Pulmonary artery endothelial cell (primary cell): ENCODE data around the gene WDR45B. TPM values are rescaled to one million over a fixed set of nuclear protein-coding genes. Genes with fewer than 3 reads are reported as not detected.

ENCODE experiments used
- DNase-seq: peaks from one replicate; pipeline ENCODE4 v3.0.0-alpha.2; 2011; ENCODE audit warnings: low read depth, low spot score
- total RNA-seq: library from RNA; depleted of rRNA; stranded (reverse); fragments of >200 nt; gene quantifications from 2 replicates; pipeline ENCODE4 v1.2.3, GENCODE V29; 2014

Gene WDR45B
- 59.4 and 79.9 TPM in 2 replicates for total RNA-seq

DNA sequence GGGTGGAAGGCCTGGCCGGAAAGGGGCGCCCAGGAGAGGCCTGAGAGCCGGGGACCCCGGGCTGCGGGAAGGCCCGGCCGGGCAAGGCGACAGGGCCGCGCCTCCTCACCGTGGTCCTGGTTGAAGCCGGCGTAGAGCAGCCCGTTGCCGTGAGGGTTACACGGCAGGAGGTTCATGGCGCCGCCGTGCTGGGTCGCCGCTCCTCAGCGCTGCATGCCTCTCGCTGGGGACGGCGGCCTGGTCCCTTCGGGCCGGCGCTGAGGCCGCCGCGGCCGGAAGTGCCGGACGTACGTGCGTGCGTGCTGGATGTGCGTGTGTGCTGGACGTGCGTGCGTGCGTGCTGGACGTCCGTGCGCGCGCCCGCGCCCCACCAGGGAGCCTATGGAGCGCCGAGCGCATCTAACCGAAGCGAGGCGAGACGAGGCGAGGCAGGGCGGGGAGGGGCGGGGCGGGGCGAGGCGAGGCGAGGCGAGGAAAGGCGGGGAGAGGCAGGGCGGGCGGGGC lies at the start of gene WDR45B:
Gene WDR45B, minus strand, starts transcription at position 280 of the 504 bp plus-strand sequence. Its CDS starts 104 bp downstream, at position 176.
- peak; percentile 91 for DNase-seq

GRCh38 chr17:82697808-82698064 lies 49.5 kb upstream of the WDR45B start:
- no peak for DNase-seq

DNA sequence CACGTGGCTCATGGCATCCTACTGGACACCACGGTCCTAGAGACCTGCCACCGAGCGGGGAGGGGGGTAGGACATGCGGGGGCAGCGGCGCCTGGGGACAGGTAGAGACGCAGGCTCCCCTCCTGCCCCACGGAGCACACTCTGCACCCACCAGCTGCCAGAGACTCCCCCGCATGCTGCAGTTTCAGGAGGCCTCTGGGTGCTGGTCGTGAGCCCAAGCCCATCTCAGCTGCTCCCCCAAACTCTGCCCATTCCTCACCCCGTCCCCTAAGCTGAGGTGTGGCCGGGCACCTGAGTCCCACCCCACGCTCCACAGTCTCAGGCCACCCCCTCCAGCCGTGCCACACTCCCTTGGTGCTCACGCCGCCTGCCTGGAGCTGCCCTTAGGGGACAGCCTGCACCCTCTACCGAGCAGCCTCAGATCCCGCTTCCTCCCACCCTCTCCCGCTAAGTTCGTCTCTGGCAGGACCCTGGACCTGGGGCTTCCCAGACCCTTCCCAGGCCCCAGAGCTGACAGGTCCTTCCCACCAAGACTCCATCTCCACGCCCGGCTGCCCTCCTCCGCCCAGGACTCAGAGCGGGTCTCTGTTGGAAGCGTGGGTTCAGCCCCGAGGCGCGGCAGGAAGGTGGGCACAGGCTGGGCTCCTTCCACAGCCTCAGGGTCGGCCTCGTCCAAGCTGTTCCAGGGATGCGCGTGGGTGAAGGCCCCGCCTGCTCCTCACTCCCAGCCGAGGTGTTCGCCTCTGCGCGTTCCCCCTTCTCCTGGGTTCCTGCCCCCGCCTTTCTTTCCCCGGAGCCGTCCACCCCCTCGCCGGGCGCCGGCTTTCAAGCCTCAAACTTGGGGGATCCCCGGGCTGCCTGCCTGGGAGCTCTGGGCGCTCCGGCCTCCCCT lies 48.9 kb upstream of the WDR45B start:
- DNase-seq, result no peak

DNA sequence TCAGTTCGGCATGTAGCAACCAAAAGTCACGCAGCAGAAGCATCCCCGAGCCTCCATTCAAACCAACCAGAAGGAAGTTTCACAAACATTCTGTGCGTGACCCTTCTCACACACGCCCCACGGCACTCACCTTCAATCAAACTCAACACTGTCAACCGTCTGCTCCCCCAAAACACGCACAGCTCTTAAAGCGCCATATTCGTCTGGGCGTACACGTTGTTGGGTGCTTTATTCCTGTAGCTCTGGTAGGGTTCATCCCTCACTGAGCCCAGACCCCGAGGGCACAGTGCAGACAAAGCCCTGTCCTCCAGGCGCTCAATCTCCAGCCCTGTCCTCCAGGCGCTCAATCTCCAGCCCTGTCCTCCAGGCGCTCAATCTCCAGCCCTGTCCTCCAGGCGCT lies 48.0 kb upstream of the WDR45B start:
- DNase-seq, result no peak

DNA sequence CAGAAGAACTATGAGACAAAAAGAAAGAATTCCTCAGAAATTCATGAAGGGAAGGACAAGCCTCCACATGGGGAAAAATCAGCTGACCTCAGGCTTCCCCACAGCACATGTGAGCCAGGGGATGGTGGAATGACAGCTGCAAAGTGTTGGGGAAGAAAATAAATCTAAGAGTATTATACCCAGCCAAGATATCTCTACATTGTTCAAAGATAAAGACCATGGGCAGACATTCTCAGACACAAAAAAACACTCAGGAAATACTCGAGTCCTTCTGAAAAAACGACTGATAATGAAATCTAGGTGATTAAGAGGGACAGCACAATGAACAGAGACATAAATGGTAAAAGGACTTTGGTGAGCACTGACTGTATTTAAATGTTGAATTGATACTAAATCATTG lies 46.4 kb upstream of the WDR45B start:
- no peak for DNase-seq

DNA sequence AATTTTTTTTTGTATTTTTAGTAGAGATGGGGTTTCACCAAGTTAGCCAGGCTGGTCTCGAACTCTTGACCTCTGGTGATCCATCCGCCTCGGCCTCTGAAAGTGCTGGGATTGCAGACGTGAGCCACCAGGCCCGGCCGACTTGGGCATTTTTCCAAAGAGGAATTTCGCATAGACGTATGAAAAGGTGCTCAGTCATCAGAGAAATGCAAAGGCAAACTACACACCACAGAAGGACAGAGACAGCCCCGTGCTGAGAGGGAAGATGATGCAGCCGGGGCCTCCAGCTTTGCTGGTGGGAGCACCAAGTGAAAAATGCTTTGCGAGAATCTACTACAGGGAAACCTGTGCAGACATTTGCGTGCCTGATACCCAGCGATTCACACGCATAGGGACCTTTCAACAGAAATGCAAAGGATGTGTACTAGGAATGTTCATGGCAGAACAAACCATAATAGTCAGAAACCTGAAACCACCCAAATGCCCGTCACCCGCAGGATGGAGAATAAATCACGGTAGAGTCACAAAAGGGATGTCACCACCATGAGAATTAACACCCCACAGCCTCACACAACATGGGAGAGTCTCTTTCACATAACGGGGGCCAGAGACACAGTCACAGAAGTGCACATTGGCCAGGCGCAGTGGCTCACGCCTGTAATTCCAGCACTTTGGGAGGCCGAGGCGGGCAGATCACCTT lies 45.1 kb upstream of the WDR45B start:
- DNase-seq, result no peak

DNA sequence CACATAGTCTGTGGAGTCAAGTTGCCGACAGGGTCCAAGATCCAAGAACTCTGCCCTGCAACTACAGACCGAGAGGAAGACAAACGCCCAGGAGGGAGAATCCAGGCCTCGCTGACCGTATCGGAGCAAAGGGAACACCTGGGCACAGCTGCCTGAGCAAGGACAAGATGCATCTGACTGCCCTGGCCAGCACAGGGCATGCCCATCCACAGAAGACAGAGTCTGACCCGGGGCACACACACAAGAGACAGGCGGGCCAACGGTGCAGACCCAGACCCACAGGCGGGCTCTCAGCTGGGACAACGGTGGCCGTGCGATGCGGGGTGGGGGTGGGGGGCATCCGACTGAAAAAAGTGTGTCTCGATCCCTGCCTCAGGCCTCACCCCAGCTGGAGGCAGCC lies 44.0 kb upstream of the WDR45B start:
- no peak for DNase-seq

GRCh38 chr17:82691714-82692113 lies 43.5 kb upstream of the WDR45B start:
- DNase-seq, result no peak

DNA sequence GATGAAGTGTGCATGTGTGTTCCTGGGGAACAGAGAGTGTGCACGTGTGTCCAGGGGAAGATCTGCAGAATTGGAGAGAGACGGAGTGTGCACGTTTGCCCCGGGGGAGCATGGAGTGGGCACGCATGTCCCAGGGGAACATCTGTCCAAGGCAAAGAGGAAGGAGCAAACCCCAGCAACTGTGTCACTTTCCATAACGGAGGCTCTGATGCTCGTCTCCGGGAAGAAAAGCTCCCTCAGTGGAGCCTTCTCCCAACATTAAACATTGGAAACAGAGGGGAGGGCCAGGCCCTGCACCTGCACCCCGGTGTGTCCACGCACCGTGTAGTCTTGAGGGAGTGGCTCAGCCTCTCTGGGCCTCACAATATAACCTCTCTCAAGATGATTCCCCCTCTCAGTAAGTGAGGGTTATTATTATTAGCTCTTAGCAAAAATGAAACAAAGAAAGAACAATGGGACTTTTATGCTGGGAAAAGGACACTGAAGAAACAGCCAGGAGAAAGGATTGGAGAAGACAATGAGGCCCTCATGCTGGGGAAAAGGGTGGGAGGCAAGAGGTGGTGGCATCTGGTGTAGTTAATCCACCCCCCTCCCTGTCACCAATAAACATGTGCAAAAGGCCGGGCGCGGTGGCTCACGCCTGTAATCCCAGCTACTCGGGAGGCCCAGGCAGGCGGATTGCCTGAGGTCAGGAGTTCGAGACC lies 42.7 kb upstream of the WDR45B start:
- DNase-seq, result no peak

DNA sequence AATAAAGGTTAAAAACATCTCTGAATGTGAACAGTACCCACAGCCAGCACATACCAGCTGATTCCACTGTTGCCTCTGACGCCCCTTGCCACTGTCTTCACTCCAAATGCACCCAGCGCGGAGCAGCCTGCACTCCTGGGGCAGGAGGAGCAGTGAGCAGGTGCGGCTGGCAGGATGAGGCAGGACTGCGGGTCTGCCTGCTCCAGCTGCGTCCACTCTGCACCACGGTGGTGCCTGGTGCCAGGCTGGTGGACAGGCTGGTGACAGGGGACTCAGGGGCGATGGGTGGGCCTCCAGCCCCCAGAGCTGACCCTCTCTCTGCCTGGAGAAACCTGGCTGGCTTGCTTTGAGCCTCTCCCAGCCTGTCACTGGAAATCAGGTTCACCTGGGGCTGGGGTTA lies 40.8 kb upstream of the WDR45B start:
- DNase-seq, result no peak

- DNase-seq, result no peak
These were observed 39.6 kb upstream of the WDR45B start for GRCh38 chr17:82687871-82688270.

- no peak for DNase-seq
These were observed 39.2 kb upstream of the WDR45B start for GRCh38 chr17:82687375-82687861.

- no peak for DNase-seq
These were observed 38.4 kb upstream of the WDR45B start for GRCh38 chr17:82686366-82687324.

- DNase-seq, result no peak
These were observed 37.0 kb upstream of the WDR45B start for GRCh38 chr17:82685291-82685690.

DNA sequence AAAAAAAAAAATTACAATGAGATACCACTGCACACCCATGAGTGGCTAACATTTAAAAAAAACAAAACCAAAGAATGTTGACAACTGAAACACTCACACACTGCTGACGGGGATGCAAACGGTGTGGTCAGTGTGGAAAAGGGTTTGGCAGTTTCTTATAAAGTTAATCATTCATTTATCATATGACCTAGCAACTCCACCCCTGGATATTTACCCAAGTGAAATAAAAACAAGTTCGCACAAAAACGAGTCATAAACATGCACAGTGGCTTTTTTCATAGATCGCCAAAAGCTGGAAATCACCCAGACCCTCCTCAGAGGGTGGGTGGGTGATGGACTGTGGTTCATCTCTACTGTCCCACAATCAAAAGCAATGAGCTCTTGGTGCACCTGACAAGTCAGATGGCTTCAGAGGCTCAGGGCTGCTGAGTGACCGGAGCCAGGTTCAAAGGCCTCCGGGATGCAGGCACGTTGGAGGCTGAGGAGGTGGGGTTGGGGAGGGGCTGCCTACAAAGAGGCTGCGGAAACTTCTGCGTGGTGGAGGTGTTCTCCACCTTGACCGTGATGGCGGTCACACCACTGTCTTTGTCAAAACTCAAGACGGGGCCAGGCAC lies 36.1 kb upstream of the WDR45B start:
- no peak for DNase-seq

- DNase-seq, result no peak
These were observed 35.3 kb upstream of the WDR45B start for GRCh38 chr17:82683534-82683933.

- DNase-seq, result no peak
These were observed 33.3 kb upstream of the WDR45B start for GRCh38 chr17:82681547-82681946.

DNA sequence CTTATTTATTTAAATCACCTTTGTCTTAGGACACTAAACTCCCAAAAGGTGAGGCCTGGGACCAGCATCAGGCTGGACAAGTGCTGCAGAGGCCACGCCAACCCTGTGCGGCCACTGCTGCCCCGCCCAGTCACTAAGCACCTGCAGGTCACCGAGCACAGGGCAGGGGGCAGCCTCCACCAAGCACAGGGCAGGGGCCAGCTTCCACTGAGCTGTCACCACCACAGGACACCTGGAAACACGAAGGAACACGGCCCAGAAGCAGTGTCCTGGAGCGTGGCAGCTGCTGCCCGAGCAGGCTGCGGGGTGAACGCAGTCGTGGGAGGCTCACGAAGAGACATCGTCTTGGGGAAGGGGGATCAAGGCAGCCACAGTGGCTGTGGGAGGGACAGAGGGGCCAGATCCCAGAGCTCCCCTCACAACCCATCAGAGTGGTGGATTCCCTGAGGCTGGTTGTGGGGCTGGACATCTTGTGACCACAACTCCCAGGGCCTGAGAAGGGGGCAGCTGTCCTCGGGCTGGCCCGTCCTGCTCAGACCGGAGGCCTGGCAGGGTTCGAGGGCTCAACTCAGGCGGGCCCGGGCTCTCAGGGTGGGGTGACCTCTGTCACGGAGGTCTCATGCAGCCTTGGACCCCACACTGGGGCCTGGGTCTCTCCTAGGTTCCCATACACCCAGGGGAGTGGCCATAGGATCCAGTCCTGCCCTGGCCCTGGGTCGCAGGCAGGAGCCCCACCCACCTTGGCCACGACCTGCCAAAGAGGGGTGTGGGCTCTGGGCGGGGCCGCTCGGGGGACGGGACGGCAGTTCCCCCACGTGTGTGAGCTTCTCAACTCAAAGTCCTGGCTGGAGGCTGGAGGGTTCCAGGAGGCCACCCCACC lies 31.6 kb upstream of the WDR45B start:
- DNase-seq, result no peak

DNA sequence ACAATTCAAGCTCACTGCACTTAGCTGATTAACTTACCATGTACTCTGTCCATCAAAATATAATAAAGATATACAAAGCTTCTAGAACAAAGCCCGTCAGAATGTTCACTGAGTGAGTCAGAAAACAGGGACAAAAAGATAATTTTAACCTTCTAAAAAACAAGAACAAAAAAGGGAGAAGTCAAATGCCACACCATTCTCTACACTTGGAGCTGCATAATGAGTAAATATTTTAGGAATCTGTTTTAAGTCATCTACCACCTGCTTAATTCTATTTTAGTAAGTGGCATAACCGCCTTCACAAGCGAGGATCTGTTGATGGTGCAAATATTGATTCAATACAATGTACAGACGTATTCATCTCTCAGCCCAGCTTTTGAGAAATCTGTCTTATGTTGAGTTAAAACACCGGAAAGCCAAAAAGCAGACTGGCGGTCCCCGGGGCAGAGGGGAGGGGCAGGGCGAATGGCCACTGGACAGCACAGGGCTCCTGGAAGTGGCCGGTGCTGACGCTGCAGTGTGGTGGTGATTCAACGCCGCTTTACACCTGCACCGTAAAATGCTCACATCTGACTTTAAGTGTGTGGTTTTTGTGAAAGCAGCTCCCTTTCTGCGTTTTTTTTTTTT lies 30.1 kb upstream of the WDR45B start:
- no peak for DNase-seq
